CD4-positive, alpha-beta T cell (primary cell): Measurements from ENCODE around the gene CAMTA1. TPM values are rescaled to one million over a fixed set of nuclear protein-coding genes. Genes with fewer than 3 reads are reported as not detected.

Experiments
- ATAC-seq: fragments of 200-7000 bp; cut with Tn5 transposase; one replicate; pipeline ENCODE4 v1.10.0; 2022; ENCODE audit warnings: mild to moderate bottlenecking; ENCODE audit not compliant: poor library complexity
- CTCF ChIA-PET: fragments of 350-600 bp; sonication (Branson Sonifier 250); formaldehyde crosslinking; loops from one replicate; lab custom pipeline; 2021; ENCODE audit warnings: antibody characterized with exemption, inconsistent platforms; lab: Charles Lee
- POLR2A ChIA-PET: fragments of 350-600 bp; sonication (Branson Sonifier 250); formaldehyde crosslinking; loops from one replicate; lab custom pipeline; 2021; ENCODE audit warnings: antibody characterized with exemption, inconsistent platforms; lab: Charles Lee
- DNase-seq, 14 experiments: peaks; one replicate each; pipeline ENCODE4 v3.0.0-alpha.2; 2013 to 2020; ENCODE audit warnings: mixed read lengths in 2 of 14
- H3K27ac ChIP-seq, 2 donors: one replicate each; pipeline versions ENCODE4 v1.5.1 to v1.7.0; 2013; ENCODE audit warnings: low read length in 2 of 2, low read depth in 1 of 2, mild to moderate bottlenecking in 1 of 2
- H3K27me3 ChIP-seq, 2 experiments: 1 replicate in 1 of 2; 2 replicates in 1 of 2; pipeline versions ENCODE4 v1.6.1 to v1.7.0; 2013; ENCODE audit warnings: low read length in 2 of 2, control low read depth in 1 of 2, mild to moderate bottlenecking in 1 of 2, moderate library complexity in 1 of 2; ENCODE audit not compliant: insufficient read depth in 2 of 2, control insufficient read depth in 1 of 2
- H3K36me3 ChIP-seq: one replicate; pipeline ENCODE4 v1.6.1; 2013; ENCODE audit warnings: low read length, control low read depth; ENCODE audit not compliant: insufficient read depth
- H3K4me1 ChIP-seq: one replicate; pipeline ENCODE4 v1.6.1; 2013; ENCODE audit warnings: low read length, control low read depth; ENCODE audit not compliant: insufficient read depth
- H3K4me3 ChIP-seq: one replicate; pipeline ENCODE4 v1.5.1; 2013; ENCODE audit warnings: mild to moderate bottlenecking, low read length, moderate library complexity
- H3K9me3 ChIP-seq, 2 experiments: 1 replicate in 1 of 2; 2 replicates in 1 of 2; pipeline versions ENCODE4 v1.6.1 to v1.7.0; 2013; ENCODE audit warnings: low read length in 2 of 2, mild to moderate bottlenecking in 2 of 2, control low read depth in 1 of 2, moderate library complexity in 1 of 2; ENCODE audit not compliant: control insufficient read depth in 1 of 2, insufficient read depth in 1 of 2
- H3K27ac Mint-ChIP-seq: one replicate; pipeline ENCODE4 v1.8.0; 2020; ENCODE audit warnings: mixed read lengths
- H3K27me3 Mint-ChIP-seq: one replicate; pipeline ENCODE4 v1.8.0; 2021; ENCODE audit warnings: mixed read lengths
- H3K36me3 Mint-ChIP-seq: one replicate; pipeline ENCODE4 v1.8.0; 2021; ENCODE audit warnings: low read depth, mixed read lengths
- H3K4me1 Mint-ChIP-seq: one replicate; pipeline ENCODE4 v1.8.0; 2021; ENCODE audit warnings: low read depth, mixed read lengths
- H3K4me3 Mint-ChIP-seq: one replicate; pipeline ENCODE4 v1.8.0; 2020; ENCODE audit warnings: mild to moderate bottlenecking, mixed read lengths
- H3K9me3 Mint-ChIP-seq: one replicate; pipeline ENCODE4 v1.8.0; 2020; ENCODE audit warnings: mixed read lengths
- CTCF ChIP-seq: fragments of 200-600 bp; IDR thresholded peaks from one replicate; pipeline ENCODE4 v1.8.0; 2022; ENCODE audit warnings: antibody characterized with exemption, mild to moderate bottlenecking
- intact Hi-C, 2 experiments: fragments of 100-400 bp; cut with DNase I in 1 of 2; cut with micrococcal nuclease in 1 of 2; formaldehyde crosslinking; loops; one replicate each; pipeline versions ENCODE4 v1.15.1 to v1.9.0; 2023 to 2025; cut with DNase I, micrococcal nuclease
- total RNA-seq, 174 experiments: library from RNA in 2 of 174; stranded (reverse) in 2 of 174; gene quantifications; one replicate each; pipeline ENCODE4 v1.2.3 and lab custom pipeline; 2021 to 2026

The CAMTA1 gene
- total RNA-seq, 2 experiments from 2014 or later: 38.6 to 39.3 TPM

GRCh38 chr1:7263021-7263960 lies 478.0 kb downstream of the CAMTA1 start:
- no peak overlapping the region for H3K4me3 Mint-ChIP-seq
- intact Hi-C loops: no loop called here
- H3K27ac ChIP-seq: no peak overlapping the region
- H3K36me3 Mint-ChIP-seq: no peaks in the 10 kb centered on the region
- ATAC-seq (no peak), DNase-seq (no peak)
- no peak overlapping the region for H3K4me3 ChIP-seq
- peaks cover 50% of the 10 kb centered on the region for H3K27me3 Mint-ChIP-seq
- no peaks in the 10 kb centered on the region for H3K36me3 ChIP-seq
- H3K9me3 ChIP-seq: peaks cover 2 to 4% of the 10 kb centered on the region in 2 experiments
- ChIA-PET CTCF (no interaction called here), POLR2A (no interaction called here)
- no peaks in the 10 kb centered on the region for H3K4me1 ChIP-seq
- no peak for TF ChIP-seq CTCF
- H3K27me3 ChIP-seq: peaks cover 6 to 18% of the 10 kb centered on the region in 2 experiments
- no peak overlapping the region for H3K27ac Mint-ChIP-seq
- no peaks in the 10 kb centered on the region for H3K9me3 Mint-ChIP-seq
- H3K4me1 Mint-ChIP-seq: no peaks in the 10 kb centered on the region

- Mint-ChIP-seq H3K27ac (no peak overlapping the region), H3K4me3 (no peak overlapping the region), H3K9me3 (peaks cover 6% of the 10 kb centered on the region), H3K4me1 (no peaks in the 10 kb centered on the region), H3K36me3 (no peaks in the 10 kb centered on the region), H3K27me3 (peaks cover 49% of the 10 kb centered on the region)
- Histone ChIP-seq H3K9me3 (peaks cover 4 to 11% of the 10 kb centered on the region in 2 experiments), H3K27me3 (peaks cover 6 to 18% of the 10 kb centered on the region in 2 experiments), H3K4me1 (no peaks in the 10 kb centered on the region), H3K4me3 (no peak overlapping the region), H3K27ac (no peak overlapping the region), H3K36me3 (no peaks in the 10 kb centered on the region)
- no peak for TF ChIP-seq CTCF
- DNase-seq: no peak
- ChIA-PET POLR2A (no interaction called here), CTCF (no interaction called here)
- ATAC-seq: no peak
- intact Hi-C loops: no loop called here
Observed at GRCh38 chr1:7264101-7264500, 478.8 kb downstream of the CAMTA1 start.

- no peak for ATAC-seq
- H3K27me3 Mint-ChIP-seq: peaks cover 42% of the 10 kb centered on the region
- TF ChIP-seq CTCF: no peak
Observed at GRCh38 chr1:7265771-7266371, 480.6 kb downstream of the CAMTA1 start.

More at GRCh38 chr1:7265771-7266371, 480.6 kb downstream of the CAMTA1 start:
- ChIA-PET POLR2A (no interaction called here), CTCF (no interaction called here)
- peaks cover 12% of the 10 kb centered on the region for H3K9me3 Mint-ChIP-seq
- Histone ChIP-seq H3K27ac (no peak overlapping the region), H3K27me3 (peaks cover 6 to 18% of the 10 kb centered on the region in 2 experiments), H3K4me1 (no peaks in the 10 kb centered on the region), H3K9me3 (peaks cover 4 to 18% of the 10 kb centered on the region in 2 experiments), H3K36me3 (no peaks in the 10 kb centered on the region), H3K4me3 (no peak overlapping the region)
- H3K27ac Mint-ChIP-seq: no peak overlapping the region
- no peaks in the 10 kb centered on the region for H3K4me1 Mint-ChIP-seq
- H3K36me3 Mint-ChIP-seq: no peaks in the 10 kb centered on the region
- no peak for DNase-seq
- H3K4me3 Mint-ChIP-seq: no peak overlapping the region
- intact Hi-C loops: no loop called here
